GM21360 (cell line): ENCODE measurements around the gene PLAC9.
"Not testable (repeated sequence)": the region's sequence is repeated elsewhere in the genome, so short reads cannot be mapped to it uniquely, and the experiment has no call there.

Experiments
- ATAC-seq: cut with Tn5 transposase; IDR thresholded peaks from one replicate; pipeline ENCODE4 v1.9.1; 2021; ENCODE audit warnings: mild to moderate bottlenecking, moderate library complexity; ENCODE audit not compliant: unreplicated experiment

Gene PLAC9

GRCh38 chr10:80132299-80133139 is at the start of gene PLAC9:
TSS of gene PLAC9 (plus strand) at chr10:80132730. CDS start at chr10:80132763, 33 bp downstream.
- no peak for ATAC-seq

- no peak for ATAC-seq
Observed at GRCh38 chr10:80090121-80090520, 42.4 kb upstream of the PLAC9 start.

GRCh38 chr10:80094231-80094630 is 38.3 kb upstream of the PLAC9 start:
- ATAC-seq, result no peak

GRCh38 chr10:80098272-80098671 is 34.3 kb upstream of the PLAC9 start:
- not testable (repeated sequence) for ATAC-seq

GRCh38 chr10:80099295-80099694 is 33.2 kb upstream of the PLAC9 start:
- ATAC-seq, result not testable (repeated sequence)

GRCh38 chr10:80100116-80100515 is 32.4 kb upstream of the PLAC9 start:
- no peak for ATAC-seq

- no peak for ATAC-seq
Observed at GRCh38 chr10:80100861-80101695, 31.5 kb upstream of the PLAC9 start.

- ATAC-seq, result no peak
Observed at GRCh38 chr10:80104066-80104926, 28.2 kb upstream of the PLAC9 start.

- no peak for ATAC-seq
Observed at GRCh38 chr10:80108576-80109239, 23.8 kb upstream of the PLAC9 start.

GRCh38 chr10:80110986-80111385 is 21.5 kb upstream of the PLAC9 start:
- ATAC-seq, result no peak

- ATAC-seq, result no peak
Observed at GRCh38 chr10:80118669-80119068, 13.9 kb upstream of the PLAC9 start.

GRCh38 chr10:80122110-80122710 is 10.3 kb upstream of the PLAC9 start:
- no peak for ATAC-seq

- ATAC-seq, result no peak
Observed at GRCh38 chr10:80122746-80123145, 9.8 kb upstream of the PLAC9 start.

GRCh38 chr10:80126876-80127275 is 5.7 kb upstream of the PLAC9 start:
- no peak for ATAC-seq

GRCh38 chr10:80131499-80131901 is 1.0 kb upstream of the PLAC9 start:
- no peak for ATAC-seq

- ATAC-seq, result no peak
Observed at GRCh38 chr10:80133206-80133605, 676 bp downstream of the PLAC9 start.

- not testable (repeated sequence) for ATAC-seq
Observed at GRCh38 chr10:80133687-80134086, 1.2 kb downstream of the PLAC9 start.

- no peak for ATAC-seq
Observed at GRCh38 chr10:80136134-80136571, 3.6 kb downstream of the PLAC9 start.

GRCh38 chr10:80137031-80137862 is 4.7 kb downstream of the PLAC9 start:
- no peak for ATAC-seq
